Measurements from ENCODE around the gene SLBP.

DNA sequence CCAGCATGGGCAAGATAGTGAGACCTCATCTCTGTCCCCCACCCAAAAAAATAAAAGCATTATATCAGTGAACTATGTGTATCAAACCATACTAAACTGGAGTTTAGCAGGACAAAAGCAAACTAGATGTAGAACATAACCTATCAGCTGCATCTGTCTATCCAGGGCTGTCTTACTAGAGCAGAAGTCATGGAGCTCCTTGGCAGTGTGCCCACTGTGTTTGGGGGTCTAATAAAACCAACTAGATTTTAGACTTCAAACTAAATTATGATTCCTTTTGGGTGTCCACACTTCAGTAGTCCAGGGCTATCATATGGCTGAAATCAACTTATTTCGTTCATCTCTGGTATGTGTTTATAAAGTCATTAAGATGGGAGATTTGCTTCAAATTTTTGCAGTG, 8.3 kb downstream of the SLBP start:
- TF ChIP-seq, protein P1, sequence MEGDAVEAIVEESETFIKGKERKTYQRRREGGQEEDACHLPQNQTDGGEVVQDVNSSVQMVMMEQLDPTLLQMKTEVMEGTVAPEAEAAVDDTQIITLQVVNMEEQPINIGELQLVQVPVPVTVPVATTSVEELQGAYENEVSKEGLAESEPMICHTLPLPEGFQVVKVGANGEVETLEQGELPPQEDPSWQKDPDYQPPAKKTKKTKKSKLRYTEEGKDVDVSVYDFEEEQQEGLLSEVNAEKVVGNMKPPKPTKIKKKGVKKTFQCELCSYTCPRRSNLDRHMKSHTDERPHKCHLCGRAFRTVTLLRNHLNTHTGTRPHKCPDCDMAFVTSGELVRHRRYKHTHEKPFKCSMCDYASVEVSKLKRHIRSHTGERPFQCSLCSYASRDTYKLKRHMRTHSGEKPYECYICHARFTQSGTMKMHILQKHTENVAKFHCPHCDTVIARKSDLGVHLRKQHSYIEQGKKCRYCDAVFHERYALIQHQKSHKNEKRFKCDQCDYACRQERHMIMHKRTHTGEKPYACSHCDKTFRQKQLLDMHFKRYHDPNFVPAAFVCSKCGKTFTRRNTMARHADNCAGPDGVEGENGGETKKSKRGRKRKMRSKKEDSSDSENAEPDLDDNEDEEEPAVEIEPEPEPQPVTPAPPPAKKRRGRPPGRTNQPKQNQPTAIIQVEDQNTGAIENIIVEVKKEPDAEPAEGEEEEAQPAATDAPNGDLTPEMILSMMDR (IDR thresholded peaks at IDR 0.05), result no peak
- no peak for TF ChIP-seq POLR2A (IDR thresholded peaks at IDR 0.05)
